Fibroblast of skin of scalp (primary cell): ENCODE results near the gene DDHD1.

Experiments
- DNase-seq: peaks from one replicate; pipeline ENCODE4 v3.0.0-alpha.2; 2013

DDHD1 gene

GRCh38 chr14:53032161-53032803, 120.8 kb downstream of the DDHD1 start:
- peak; percentile 97 for DNase-seq

- DNase-seq: no peak
Measured at GRCh38 chr14:53027562-53027961, 125.6 kb downstream of the DDHD1 start.

- no peak for DNase-seq
Measured at GRCh38 chr14:53027041-53027440, 126.1 kb downstream of the DDHD1 start.

GRCh38 chr14:53023325-53023724, 129.8 kb downstream of the DDHD1 start:
- DNase-seq: no peak

GRCh38 chr14:53022593-53022992, 130.5 kb downstream of the DDHD1 start:
- peak; percentile 80 for DNase-seq

- no peak for DNase-seq
Measured at GRCh38 chr14:53020193-53020932, 132.8 kb downstream of the DDHD1 start.

- DNase-seq: peak; percentile 55
Measured at GRCh38 chr14:53019406-53019805, 133.7 kb downstream of the DDHD1 start.

- no peak for DNase-seq
Measured at GRCh38 chr14:53017837-53018236, 135.3 kb downstream of the DDHD1 start.

- DNase-seq: no peak
Measured at GRCh38 chr14:53016919-53017318, 136.2 kb downstream of the DDHD1 start.

- DNase-seq: peak; percentile 71
Measured at GRCh38 chr14:53016491-53016890, 136.6 kb downstream of the DDHD1 start.

- peak; percentile 99 for DNase-seq
Measured at GRCh38 chr14:53011053-53011462, 142.1 kb downstream of the DDHD1 start.

- no peak for DNase-seq
Measured at GRCh38 chr14:53010193-53011040, 142.7 kb downstream of the DDHD1 start.

GRCh38 chr14:53006931-53007562, 146.1 kb downstream of the DDHD1 start:
- DNase-seq: no peak

- no peak for DNase-seq
Measured at GRCh38 chr14:53004976-53005375, 148.1 kb downstream of the DDHD1 start.

GRCh38 chr14:53003776-53004175, 149.3 kb downstream of the DDHD1 start:
- DNase-seq: no peak

GRCh38 chr14:53002576-53002975, 150.5 kb downstream of the DDHD1 start:
- peak; percentile 31 for DNase-seq

- no peak for DNase-seq
Measured at GRCh38 chr14:53001787-53002378, 151.2 kb downstream of the DDHD1 start.

GRCh38 chr14:52998376-52999015, 154.6 kb downstream of the DDHD1 start:
- peak; percentile 76 for DNase-seq

GRCh38 chr14:52996493-52996892, 156.6 kb downstream of the DDHD1 start:
- DNase-seq: no peak

- no peak for DNase-seq
Measured at GRCh38 chr14:52995998-52996397, 157.1 kb downstream of the DDHD1 start.

GRCh38 chr14:52992236-52992870, 160.8 kb downstream of the DDHD1 start:
- DNase-seq: no peak
